Astrocyte of the spinal cord (primary cell): Measurements from ENCODE around the gene RELL1.
A peak's percentile ranks its signal among the peaks of the same experiment; 100 is the strongest.

ENCODE experiments used
- DNase-seq: peaks from one replicate; pipeline ENCODE4 v3.0.0; 2011; ENCODE audit warnings: low read depth, low spot score
- H3K4me3 ChIP-seq: 2 replicates; pipeline ENCODE4 v1.5.1; 2011; ENCODE audit warnings: low read depth, mild to moderate bottlenecking, low read length, moderate library complexity
- CTCF ChIP-seq: IDR thresholded peaks from 2 replicates; pipeline ENCODE4 v1.5.1; 2012; ENCODE audit warnings: low read depth, mild to moderate bottlenecking, low read length, inconsistent platforms
- in situ Hi-C: cut with HindIII; loops from 2 replicates; pipeline ENCODE4 v1.10.0; 2017; ENCODE audit warnings: low sequenced_read_pairs

Gene RELL1

DNA sequence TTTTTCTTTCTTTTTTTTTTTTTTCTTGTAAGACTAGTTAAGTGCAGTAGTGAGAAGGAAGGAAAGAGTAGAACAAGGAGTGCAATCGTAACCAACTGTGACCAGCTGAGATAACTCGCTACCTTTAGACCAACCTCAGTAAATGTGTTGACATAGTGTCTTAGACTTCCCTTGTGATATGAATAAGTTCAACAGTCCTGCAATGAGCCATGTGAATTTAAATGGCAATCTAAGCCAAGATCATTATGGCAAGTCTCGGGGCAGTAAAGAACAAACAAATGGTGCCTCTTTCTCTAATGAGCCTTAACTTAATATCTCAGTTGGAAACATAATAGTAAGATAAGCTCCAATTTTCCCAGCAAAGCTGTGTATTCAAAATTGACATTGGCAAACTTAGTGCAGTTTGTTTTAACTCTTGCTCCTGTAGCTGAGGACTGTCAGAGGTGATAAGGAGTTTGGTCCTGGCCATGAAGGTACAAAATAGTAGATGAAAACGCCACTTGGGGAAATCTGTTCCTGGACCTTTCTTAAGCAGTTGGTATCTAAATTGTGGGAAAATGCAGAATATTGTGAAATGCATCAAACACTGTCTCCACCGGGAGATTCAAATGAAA lies 13.8 kb upstream of the RELL1 start:
- in situ Hi-C loops, result no loop called here
- no peak overlapping the region for H3K4me3 ChIP-seq
- TF ChIP-seq CTCF, result no peak

DNA sequence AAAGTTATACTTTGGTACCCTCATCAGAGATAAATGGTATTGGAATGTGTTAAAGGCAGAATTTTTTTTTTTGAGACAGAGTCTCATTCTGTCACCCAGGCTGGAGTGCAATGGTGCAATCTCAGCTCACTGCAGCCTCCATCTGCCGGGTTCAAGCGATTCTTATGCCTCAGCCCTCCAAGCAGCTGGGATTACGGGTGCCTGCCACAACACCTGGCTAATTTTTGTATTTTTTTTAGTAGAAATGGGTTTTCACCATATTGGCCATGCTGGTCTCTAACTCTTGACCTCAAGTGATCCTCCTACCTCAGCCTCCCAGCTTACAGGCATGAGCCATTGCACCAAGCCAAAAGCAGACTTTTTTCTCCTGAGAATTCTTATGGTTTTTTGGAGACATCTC lies 11.4 kb upstream of the RELL1 start:
- in situ Hi-C loops, result no loop called here
- H3K4me3 ChIP-seq, result no peak overlapping the region
- no peak for DNase-seq
- TF ChIP-seq CTCF, result no peak

More for the DNA sequence above, 13.8 kb upstream of the RELL1 start:
- no peak for DNase-seq

- no peak for TF ChIP-seq CTCF
- in situ Hi-C loops, result no loop called here
- DNase-seq, result peak; percentile 88
- no peak overlapping the region for H3K4me3 ChIP-seq
Observed at GRCh38 chr4:37693450-37694190, 7.4 kb upstream of the RELL1 start.

- in situ Hi-C loops, result no loop called here
- TF ChIP-seq CTCF, result no peak
- no peak overlapping the region for H3K4me3 ChIP-seq
- DNase-seq, result no peak
Observed at GRCh38 chr4:37693030-37693429, 6.9 kb upstream of the RELL1 start.

DNA sequence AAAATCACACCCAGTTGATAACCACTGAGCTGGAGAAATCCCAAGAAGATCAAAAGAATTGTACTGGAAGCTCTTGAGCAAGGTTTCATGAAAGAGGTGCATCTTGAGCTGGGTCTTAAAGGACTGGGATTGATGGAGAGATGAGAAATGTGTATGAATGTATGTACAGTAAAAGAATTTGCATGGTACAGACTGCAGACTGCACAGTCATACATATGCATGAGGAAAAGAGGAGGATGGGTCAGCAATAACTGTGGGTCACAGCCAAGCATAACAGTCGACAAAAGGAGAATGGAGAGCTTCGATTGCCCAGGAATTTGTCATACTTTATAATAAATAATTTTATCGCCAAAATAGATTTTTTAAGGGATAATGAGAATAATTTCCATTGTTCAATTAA lies 4.8 kb upstream of the RELL1 start:
- in situ Hi-C loops, result no loop called here
- no peak overlapping the region for H3K4me3 ChIP-seq
- no peak for DNase-seq
- TF ChIP-seq CTCF, result no peak

GRCh38 chr4:37689353-37690095 lies 3.3 kb upstream of the RELL1 start:
- no peak for TF ChIP-seq CTCF
- in situ Hi-C loops, result no loop called here
- no peak for DNase-seq
- no peak overlapping the region for H3K4me3 ChIP-seq
